Smooth muscle cell (in vitro differentiated cells): ENCODE measurements around the gene SYT1. TPM values are rescaled to one million over a fixed set of nuclear protein-coding genes. Genes with fewer than 3 reads are reported as not detected.

Experiments
- DNase-seq: peaks from one replicate; lab custom pipeline; 2025; ENCODE audit not compliant: unreplicated experiment; lab: John Stamatoyannopoulos, UW
- H2AFZ ChIP-seq: fragments of 200-600 bp; sonication (generic); 2 replicates; pipeline ENCODE4 v1.6.0; 2016; ENCODE audit warnings: antibody characterized with exemption, low read depth, mild to moderate bottlenecking
- H3F3A ChIP-seq: fragments of 200-600 bp; sonication (generic); 2 replicates; pipeline ENCODE4 v1.6.0; 2017; ENCODE audit warnings: antibody characterized with exemption, low read depth
- H3K27ac ChIP-seq: fragments of 200-600 bp; sonication (generic); 2 replicates; pipeline ENCODE4 v1.5.1; 2016; ENCODE audit warnings: low read depth, mild to moderate bottlenecking
- H3K27me3 ChIP-seq: fragments of 200-600 bp; sonication (generic); 2 replicates; pipeline ENCODE4 v1.6.1; 2016; ENCODE audit warnings: low read depth, mild to moderate bottlenecking
- H3K36me3 ChIP-seq: fragments of 200-600 bp; sonication (generic); 2 replicates; pipeline ENCODE4 v1.5.1; 2016; ENCODE audit warnings: low read depth
- H3K4me1 ChIP-seq: fragments of 200-600 bp; sonication (generic); 2 replicates; pipeline ENCODE4 v1.5.1; 2016; ENCODE audit warnings: low read depth
- H3K4me2 ChIP-seq: fragments of 200-600 bp; sonication (generic); 2 replicates; pipeline ENCODE4 v1.6.0; 2016; ENCODE audit warnings: mild to moderate bottlenecking
- H3K4me3 ChIP-seq: fragments of 200-600 bp; sonication (generic); 2 replicates; pipeline ENCODE4 v1.5.1; 2016; ENCODE audit warnings: mild to moderate bottlenecking
- H3K79me2 ChIP-seq: fragments of 200-600 bp; sonication (generic); 2 replicates; pipeline ENCODE4 v1.6.0; 2016; ENCODE audit warnings: low read depth, mild to moderate bottlenecking
- H3K9ac ChIP-seq: fragments of 200-600 bp; sonication (generic); 2 replicates; pipeline ENCODE4 v1.6.0; 2016; ENCODE audit warnings: low read depth
- H3K9me3 ChIP-seq: fragments of 200-600 bp; sonication (generic); replicated peaks from 2 replicates; pipeline ENCODE4 v1.5.1; 2016; ENCODE audit warnings: low read depth
- H4K20me1 ChIP-seq: fragments of 200-600 bp; sonication (generic); 2 replicates; pipeline ENCODE4 v1.6.0; 2016; ENCODE audit warnings: low read depth
- WGBS: methylation state at CpG from one replicate; pipeline ENCODE4 v1.1.7; 2016; ENCODE audit warnings: low lambda C conversion rate; 5-methylcytosine and 5-hydroxymethylcytosine counted together
- polyA plus RNA-seq: library from polyadenylated mRNA; unstranded; fragments of >200 nt; fragmentation: Nextera tagmentation; extraction: Ambion mirVana; gene quantifications from 2 replicates; pipeline ENCODE4 v1.2.1, GENCODE V29; 2016
- total RNA-seq: library from RNA; depleted of rRNA; stranded (reverse); fragments of >200 nt; gene quantifications from 2 replicates; pipeline ENCODE4 v1.2.3, GENCODE V29; 2014
- TF ChIP-seq, protein P1 (sequence below): fragments of 200-600 bp; sonication (generic); IDR thresholded peaks from 2 replicates; pipeline ENCODE4 v1.5.1; 2017; ENCODE audit warnings: borderline replicate concordance, mild to moderate bottlenecking, antibody characterized with exemption; ENCODE audit not compliant: insufficient read depth, poor library complexity, severe bottlenecking

SYT1 gene
- total and polyA plus RNA-seq, 2 experiments from 2014 or later, result 5.2 to 10.2 TPM

DNA sequence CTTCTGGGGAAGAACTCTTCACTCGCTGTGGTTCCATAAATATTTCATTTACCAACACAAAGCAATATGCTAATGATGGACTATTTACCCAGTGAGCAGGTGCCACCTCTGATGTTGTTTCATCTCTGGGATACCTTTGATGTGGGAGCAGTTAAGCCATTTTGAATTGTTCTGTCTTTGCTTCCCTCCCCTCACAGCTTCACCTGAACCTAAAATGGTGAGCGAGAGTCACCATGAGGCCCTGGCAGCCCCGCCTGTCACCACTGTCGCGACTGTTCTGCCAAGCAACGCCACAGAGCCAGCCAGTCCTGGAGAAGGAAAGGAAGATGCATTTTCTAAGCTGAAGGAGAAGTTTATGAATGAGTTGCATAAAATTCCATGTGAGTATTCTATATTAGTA is 352.7 kb downstream of the SYT1 start:
- TF ChIP-seq, protein P1, sequence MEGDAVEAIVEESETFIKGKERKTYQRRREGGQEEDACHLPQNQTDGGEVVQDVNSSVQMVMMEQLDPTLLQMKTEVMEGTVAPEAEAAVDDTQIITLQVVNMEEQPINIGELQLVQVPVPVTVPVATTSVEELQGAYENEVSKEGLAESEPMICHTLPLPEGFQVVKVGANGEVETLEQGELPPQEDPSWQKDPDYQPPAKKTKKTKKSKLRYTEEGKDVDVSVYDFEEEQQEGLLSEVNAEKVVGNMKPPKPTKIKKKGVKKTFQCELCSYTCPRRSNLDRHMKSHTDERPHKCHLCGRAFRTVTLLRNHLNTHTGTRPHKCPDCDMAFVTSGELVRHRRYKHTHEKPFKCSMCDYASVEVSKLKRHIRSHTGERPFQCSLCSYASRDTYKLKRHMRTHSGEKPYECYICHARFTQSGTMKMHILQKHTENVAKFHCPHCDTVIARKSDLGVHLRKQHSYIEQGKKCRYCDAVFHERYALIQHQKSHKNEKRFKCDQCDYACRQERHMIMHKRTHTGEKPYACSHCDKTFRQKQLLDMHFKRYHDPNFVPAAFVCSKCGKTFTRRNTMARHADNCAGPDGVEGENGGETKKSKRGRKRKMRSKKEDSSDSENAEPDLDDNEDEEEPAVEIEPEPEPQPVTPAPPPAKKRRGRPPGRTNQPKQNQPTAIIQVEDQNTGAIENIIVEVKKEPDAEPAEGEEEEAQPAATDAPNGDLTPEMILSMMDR, result no peak
- no peaks in the 10 kb centered on the region for H3F3A ChIP-seq
- no peak for DNase-seq
- no peaks in the 10 kb centered on the region for H4K20me1 ChIP-seq
- no peak overlapping the region for H3K4me3 ChIP-seq
- peaks cover 18% of the 10 kb centered on the region for H3K36me3 ChIP-seq
- no peaks in the 10 kb centered on the region for H3K4me1 ChIP-seq
- no peaks in the 10 kb centered on the region for H3K27me3 ChIP-seq
- H2AFZ ChIP-seq, result no peak overlapping the region
- 72% methylated on average over 6 of the region's 6 CpGs for WGBS
- H3K27ac ChIP-seq, result no peak overlapping the region
- no peaks in the 10 kb centered on the region for H3K79me2 ChIP-seq
- peaks cover 12% of the 10 kb centered on the region for H3K9me3 ChIP-seq
- no peak overlapping the region for H3K4me2 ChIP-seq
- H3K9ac ChIP-seq, result no peak overlapping the region

DNA sequence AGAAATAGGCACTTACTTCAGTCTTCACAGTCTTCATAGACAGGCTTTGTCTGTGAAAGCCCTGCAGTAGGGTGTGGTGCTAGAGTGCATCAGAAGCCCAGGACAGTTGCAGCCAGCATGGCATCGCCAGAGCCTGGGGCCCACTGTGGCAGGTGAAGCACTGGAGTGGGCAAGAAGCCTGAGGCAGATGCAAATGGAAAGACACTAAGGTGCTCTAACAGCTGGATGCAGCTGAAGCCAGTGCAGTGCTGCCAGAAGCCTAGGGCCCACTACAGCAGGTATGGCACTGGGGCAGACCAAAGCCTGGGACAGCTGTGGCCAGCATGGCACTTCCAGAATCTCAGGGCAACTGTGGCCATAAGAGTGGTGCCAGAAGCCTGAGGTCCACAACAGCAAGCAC is 358.6 kb downstream of the SYT1 start:
- Histone ChIP-seq H3K36me3 (peaks cover 12% of the 10 kb centered on the region), H3K9ac (no peak overlapping the region), H3F3A (no peaks in the 10 kb centered on the region), H3K4me1 (no peaks in the 10 kb centered on the region), H3K79me2 (no peaks in the 10 kb centered on the region), H2AFZ (no peak overlapping the region), H3K27me3 (no peaks in the 10 kb centered on the region), H3K27ac (no peak overlapping the region), H4K20me1 (no peaks in the 10 kb centered on the region), H3K9me3 (peaks cover 17% of the 10 kb centered on the region), H3K4me2 (no peak overlapping the region), H3K4me3 (no peak overlapping the region)
- TF ChIP-seq, protein P1, result no peak
- whole genome bisulfite sequencing, result 100% methylated on average over 1 of the region's 1 CpG
- no peak for DNase-seq

DNA sequence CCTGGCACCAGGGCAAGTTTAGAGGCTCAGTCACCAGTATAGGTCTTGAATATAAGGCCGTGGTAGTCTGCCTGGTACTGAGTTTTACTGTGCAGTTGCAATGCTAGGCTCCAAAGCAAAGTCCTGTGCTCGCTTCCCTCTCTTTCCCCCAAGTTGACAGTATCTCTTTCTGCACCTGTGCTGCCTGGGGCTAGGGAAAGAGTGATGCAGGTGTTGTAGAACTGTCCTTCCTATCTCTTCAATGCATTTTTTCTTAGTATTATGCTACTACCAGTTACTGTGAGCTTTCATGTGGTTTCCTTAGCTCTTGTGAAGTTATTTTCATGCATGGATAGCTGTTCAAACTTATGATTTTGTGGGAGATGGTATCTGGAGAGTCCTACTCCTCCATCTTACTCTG is 359.2 kb downstream of the SYT1 start:
- Histone ChIP-seq H3K4me1 (no peaks in the 10 kb centered on the region), H3K36me3 (peaks cover 10% of the 10 kb centered on the region), H3K9ac (no peak overlapping the region), H4K20me1 (no peaks in the 10 kb centered on the region), H3K27me3 (no peaks in the 10 kb centered on the region), H3K27ac (no peak overlapping the region), H3K9me3 (peaks cover 17% of the 10 kb centered on the region), H3K4me3 (no peak overlapping the region), H3F3A (no peaks in the 10 kb centered on the region), H3K4me2 (no peak overlapping the region), H2AFZ (no peak overlapping the region), H3K79me2 (no peaks in the 10 kb centered on the region)
- TF ChIP-seq, protein P1, result no peak
- DNase-seq, result no peak
- 90% methylated on average over 2 of the region's 2 CpGs for WGBS

DNA sequence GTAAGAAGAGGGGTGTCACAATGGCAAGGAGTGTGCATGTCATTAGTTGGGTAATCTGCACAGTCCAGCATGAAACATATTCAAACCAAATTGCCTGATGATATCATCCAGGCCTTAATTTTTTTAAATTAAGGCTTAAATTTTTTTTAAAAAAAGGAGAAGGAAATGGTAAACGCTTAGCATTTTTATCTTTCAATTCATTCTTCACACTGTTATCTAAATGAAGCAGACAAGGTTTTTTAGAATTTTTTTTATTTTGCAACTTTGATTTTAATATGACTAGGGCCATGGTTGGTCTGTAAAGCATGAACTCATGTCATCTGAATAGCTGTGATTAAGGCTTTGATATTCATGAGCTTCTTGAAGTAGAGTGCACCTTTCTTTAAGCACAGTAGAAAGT is 362.5 kb downstream of the SYT1 start:
- Histone ChIP-seq H3K4me1 (no peaks in the 10 kb centered on the region), H3K27me3 (no peaks in the 10 kb centered on the region), H2AFZ (no peak overlapping the region), H4K20me1 (no peaks in the 10 kb centered on the region), H3K9me3 (peaks cover 6% of the 10 kb centered on the region), H3K9ac (no peak overlapping the region), H3K27ac (no peak overlapping the region), H3K36me3 (no peaks in the 10 kb centered on the region), H3F3A (no peaks in the 10 kb centered on the region), H3K4me2 (no peak overlapping the region), H3K4me3 (no peak overlapping the region), H3K79me2 (no peaks in the 10 kb centered on the region)
- WGBS, result 97% methylated on average over 1 of the region's 1 CpG
- no peak for DNase-seq
- TF ChIP-seq, protein P1, result no peak
